Measurements from ENCODE around the gene KRT40.

Gene KRT40

GRCh38 chr17:40996829-40997228, 12.7 kb upstream of the KRT40 start:
- no peak for DNase-seq (ENCODE audit: low read depth)

DNA sequence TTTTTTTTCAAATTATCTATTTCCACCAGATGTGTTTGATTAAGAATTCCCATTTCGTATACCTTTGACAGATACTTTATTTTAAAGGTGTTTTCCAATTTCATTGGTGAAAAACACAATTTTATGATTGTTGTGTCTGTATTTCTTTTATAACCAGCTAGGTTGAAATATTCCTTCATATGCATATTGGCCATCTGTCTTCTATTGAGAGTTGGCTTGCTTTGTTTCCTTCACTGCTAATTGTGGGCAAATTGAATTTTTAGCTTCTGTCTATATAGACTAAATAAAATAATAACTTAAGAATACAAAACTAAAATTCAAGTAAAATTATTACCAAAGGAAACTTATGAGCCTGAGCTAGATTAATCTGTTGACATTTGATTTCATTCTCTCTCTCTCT, 11.0 kb upstream of the KRT40 start:
- no peak for DNase-seq (ENCODE audit: low read depth)

GRCh38 chr17:40993839-40994238, 9.7 kb upstream of the KRT40 start, which contains the start of gene KRTAP3-3:
Gene KRTAP3-3, minus strand, starts transcription at chr17:40994164. Its CDS starts 67 bp downstream, at chr17:40994097.
- DNase-seq (ENCODE audit: low read depth), result no peak

DNA sequence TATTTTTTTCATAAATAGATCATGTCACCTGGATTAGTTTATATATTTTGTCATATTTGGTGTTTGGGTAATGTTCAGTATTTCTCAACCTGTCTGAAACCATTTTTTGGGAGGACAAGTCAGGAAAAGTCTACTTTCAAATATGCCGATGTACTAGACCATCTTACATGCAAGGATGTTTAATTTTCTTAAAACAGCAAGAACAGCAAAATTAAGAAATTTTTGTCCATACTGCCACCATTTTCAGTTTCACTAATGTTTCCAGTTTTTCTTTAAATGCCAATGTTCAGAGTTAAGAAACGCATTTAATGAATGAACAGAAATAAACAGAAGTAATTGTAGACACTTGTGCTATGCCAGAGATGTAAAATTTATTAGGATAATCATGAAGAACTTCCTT, 9.0 kb upstream of the KRT40 start:
- DNase-seq (ENCODE audit: low read depth), result no peak

GRCh38 chr17:40992666-40993065, 8.5 kb upstream of the KRT40 start:
- no peak for DNase-seq (ENCODE audit: low read depth)

GRCh38 chr17:40986920-40987319, 2.8 kb upstream of the KRT40 start:
- DNase-seq (ENCODE audit: low read depth), result no peak

GRCh38 chr17:40981115-40981514, 3.0 kb downstream of the KRT40 start:
- DNase-seq (ENCODE audit: low read depth), result no peak

- DNase-seq (ENCODE audit: low read depth), result no peak
Observed at GRCh38 chr17:40980596-40980995, 3.5 kb downstream of the KRT40 start.

GRCh38 chr17:40980117-40980516, 4.0 kb downstream of the KRT40 start:
- DNase-seq (ENCODE audit: low read depth), result no peak

DNA sequence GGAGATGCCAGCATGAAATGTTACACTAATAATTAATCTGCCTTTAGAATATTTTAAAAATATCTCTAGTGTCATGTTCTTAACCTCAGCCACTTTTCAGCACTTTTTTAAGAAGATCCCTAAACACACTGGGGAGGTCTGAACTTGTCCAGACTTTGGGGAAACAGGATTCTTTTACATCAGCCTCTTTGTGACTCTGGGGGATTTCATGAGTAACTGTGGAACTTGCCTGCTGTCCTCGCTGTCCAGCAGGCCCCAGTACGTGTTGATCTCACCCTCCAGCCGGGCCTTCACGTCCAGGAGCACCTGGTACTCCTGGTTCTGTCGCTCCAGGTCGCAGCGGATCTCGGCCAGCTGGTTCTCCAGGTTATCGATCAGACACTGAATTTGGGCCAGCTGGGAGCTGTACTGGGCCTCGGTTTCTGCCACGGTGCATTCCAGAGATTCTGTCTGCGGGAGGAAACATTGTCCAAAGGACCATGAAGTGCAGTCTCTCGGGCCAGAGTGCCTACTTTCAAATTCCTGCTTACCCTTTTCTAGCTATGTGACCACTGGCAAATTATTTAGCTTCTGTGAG, 5.5 kb downstream of the KRT40 start:
- no peak for DNase-seq (ENCODE audit: low read depth)

GRCh38 chr17:40975516-40975915, 8.6 kb downstream of the KRT40 start:
- DNase-seq (ENCODE audit: low read depth), result no peak

DNA sequence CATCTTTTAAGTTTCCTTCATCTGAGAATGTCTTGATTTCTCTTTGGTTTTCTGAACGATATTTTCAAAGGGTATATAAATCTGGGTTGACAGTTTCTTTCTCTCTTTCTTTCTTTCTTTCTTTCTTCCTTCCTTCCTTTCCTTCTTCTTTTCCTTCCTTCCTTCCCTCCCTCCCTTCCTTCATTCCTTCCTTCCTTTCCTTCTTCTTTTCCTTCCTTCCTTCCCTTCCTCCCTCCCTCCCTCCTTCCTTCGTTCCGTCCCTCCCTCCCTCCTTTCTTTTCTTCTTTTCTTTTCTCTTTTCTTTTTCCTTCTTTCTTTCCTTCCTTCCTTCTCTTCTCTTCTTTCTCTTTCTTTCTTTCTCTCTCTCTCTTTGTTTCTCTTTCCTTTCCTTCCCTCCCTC, 9.8 kb downstream of the KRT40 start:
- DNase-seq (ENCODE audit: low read depth), result no peak

DNA sequence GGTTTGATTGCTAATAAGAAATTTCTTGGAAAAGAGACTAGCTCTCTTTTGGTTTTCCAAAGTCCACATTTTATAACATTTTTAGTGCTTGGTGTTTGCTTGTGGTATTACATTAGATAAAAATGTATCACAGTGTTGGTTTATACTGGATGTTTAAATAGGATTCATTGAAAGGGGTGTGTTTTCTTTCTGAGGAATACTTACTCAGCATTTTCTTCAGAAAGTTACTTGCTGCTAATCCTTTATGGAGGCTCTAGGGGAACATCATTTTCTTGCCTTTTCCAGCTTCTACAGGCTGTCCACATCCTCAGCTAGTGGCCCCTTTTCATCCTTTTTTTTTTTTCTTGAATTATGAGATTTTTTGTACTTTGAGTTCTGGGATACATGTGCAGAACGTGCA, 16.5 kb downstream of the KRT40 start:
- no peak for DNase-seq (ENCODE audit: low read depth)

GRCh38 chr17:40966848-40967247, 17.3 kb downstream of the KRT40 start, which contains the start of gene KRT39:
Gene KRT39, minus strand, starts transcription at chr17:40966948. Its CDS starts 92 bp downstream, at chr17:40966856.
- no peak for DNase-seq (ENCODE audit: low read depth)

DNA sequence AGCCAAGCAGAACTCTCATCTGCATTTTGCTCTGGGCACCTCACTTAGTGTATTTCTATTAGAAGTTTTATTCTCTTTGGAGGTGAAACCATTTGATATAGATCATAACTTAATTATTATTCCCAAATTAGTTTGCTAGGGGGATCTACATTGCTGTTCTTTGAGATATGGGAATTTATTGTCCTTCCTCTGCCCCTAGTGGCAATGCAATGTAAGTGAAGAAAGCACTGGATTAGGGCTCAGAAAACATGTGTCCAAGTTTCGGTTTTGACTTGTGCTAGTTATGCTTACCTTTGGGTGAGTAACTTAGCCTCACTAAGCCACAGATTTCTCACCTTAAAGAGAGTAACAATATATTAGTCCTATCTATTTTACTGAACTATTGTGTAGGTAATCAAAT, 20.3 kb downstream of the KRT40 start:
- DNase-seq (ENCODE audit: low read depth), result no peak

GRCh38 chr17:40962059-40962561, 22.0 kb downstream of the KRT40 start:
- no peak for DNase-seq (ENCODE audit: low read depth)

DNA sequence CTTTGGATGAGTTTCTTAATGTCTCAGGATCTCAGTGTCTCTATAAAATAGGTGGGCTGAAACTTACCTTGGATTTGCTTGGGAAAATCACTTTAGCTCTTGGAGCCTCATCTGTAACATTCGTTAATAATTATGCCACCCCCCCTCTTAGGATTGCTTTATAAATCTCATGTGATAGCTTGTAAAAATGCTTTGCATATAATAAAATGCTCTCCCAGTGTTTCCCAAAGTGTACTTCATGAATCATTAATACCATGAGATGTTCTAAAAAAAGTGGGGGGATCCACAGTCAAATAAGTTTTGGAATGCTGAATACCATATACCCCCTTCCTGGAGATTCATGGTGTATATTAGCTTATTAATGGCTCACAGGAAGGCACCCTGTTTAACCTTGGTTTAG, 22.5 kb downstream of the KRT40 start:
- DNase-seq (ENCODE audit: low read depth), result no peak

- DNase-seq (ENCODE audit: low read depth), result no peak
Observed at GRCh38 chr17:40960144-40960543, 24.0 kb downstream of the KRT40 start.

DNA sequence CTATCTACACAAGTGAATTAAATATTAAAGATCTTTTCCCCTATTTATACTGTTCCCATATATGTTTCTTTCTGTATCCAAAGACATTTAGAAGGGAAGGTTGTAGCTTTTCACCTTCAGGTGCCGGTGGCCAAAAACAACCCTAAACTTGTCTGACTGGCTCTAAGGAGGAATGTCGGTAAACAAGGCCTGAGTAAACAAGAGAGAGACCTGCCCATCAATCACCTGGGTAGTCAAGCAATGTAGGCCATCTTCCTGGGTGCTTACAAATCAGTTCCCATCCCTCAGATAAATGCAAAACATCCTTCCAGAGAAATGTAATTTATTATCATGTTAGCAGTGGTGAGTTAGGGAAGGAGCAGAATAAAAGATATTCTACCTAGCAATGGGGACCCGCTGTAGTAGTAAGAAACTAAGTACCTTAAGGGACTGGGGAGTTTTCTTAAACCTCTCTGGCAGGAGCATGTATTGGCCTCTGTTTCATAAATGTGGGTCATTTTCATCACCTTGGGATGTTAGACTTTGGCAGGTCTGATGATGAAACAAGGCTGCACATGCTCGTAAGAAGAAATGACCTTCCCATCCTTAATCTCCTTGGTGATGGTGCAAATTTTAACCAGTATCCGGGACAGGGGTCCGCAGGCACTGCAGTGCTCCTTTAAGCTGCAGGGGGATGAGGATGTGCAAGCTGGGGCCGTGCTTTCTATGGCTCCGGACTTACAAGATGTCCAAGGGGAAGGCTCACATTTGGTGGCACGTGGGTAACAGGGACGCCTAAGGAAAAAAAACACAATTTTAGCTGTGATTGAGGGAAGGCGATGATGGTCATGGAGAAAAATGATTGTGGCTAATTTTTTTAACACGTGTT, 25.8 kb downstream of the KRT40 start:
- no peak for DNase-seq (ENCODE audit: low read depth)

DNA sequence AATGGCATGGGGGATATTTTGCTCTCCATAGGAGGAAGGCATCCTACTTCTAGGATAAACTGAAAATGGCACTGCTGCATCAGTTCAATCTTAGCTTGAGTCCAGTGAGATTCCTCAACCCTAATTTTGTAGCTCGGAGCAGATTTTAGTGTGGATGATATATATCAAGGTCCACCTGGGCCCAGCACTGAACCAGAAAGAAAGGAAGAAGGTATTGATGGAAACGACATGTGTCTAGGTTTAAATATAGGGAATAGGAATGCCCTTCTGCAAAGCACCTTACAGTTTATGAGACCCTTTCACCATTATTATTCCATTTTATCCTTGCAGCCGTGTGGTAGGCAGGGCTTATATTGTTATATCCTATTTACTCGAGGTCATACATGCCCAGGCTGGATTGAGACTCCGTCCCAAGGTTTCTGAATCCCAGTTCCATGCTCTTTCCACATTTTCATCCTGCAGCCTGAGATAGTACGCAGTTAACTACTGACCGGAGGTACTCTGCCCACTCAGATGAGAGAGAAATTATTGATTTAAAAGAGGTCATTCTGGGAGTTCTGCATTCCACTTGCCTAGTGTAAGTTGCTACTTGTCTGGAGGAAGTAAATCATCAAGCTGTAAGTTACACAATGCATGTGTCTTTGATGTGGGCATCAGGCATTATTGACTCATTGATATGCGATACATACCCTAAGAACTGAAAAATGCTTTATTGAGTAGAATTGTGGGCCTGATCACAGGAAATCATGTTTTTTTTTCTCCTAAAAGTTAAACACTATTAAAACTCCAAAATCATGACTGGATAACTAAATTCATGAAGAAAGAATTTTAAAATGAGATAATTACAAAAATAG, 27.5 kb downstream of the KRT40 start:
- DNase-seq (ENCODE audit: low read depth), result no peak

DNA sequence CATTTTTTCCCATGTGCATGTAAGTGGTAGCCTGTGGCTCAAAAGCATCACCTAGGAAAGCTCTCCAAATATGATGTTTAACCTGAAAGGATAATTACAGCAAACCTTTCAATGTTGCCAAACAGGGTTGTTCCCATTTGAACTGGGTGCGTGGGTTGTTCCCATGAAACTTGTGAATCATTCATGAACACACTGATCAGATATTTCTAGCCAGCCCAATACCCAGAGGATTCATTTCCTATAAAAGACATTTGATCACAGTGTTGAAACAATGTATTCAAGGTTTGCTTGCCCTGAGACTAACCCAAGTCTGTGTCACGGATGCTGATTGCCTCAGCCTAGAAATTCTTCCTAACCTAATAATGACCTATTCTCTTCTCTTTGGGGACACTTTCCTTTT, 30.2 kb downstream of the KRT40 start:
- DNase-seq (ENCODE audit: low read depth), result no peak

- no peak for DNase-seq (ENCODE audit: low read depth)
Observed at GRCh38 chr17:40952661-40953060, 31.5 kb downstream of the KRT40 start.
